Activated naive CD4-positive, alpha-beta T cell treated with anti-CD3 and anti-CD28 coated beads, Interleukin-2, amount 50 U/mL, for 72 hours (primary cell): ENCODE results near the gene PTPRH. TPM values are rescaled to one million over a fixed set of nuclear protein-coding genes. Genes with fewer than 3 reads are reported as not detected.
"Not testable (repeated sequence)": the region's sequence is repeated elsewhere in the genome, so short reads cannot be mapped to it uniquely, and the experiment has no call there.

Experiments
- ATAC-seq, 2 donors: fragments of 150-1000 bp; cut with Tn5 transposase; 2 replicates each; pipeline ENCODE4 v1.10.0; 2021; ENCODE audit warnings: mild to moderate bottlenecking in 2 of 2, moderate library complexity in 2 of 2
- DNase-seq, 2 donors: peaks; one replicate each; pipeline ENCODE4 v3.0.0; 2021 to 2022; ENCODE audit warnings: low spot score in 2 of 2
- H3K27ac Mint-ChIP-seq, 2 donors: one replicate each; pipeline ENCODE4 v1.8.0; 2022; ENCODE audit warnings: mild to moderate bottlenecking in 2 of 2, mixed read lengths in 2 of 2
- H3K36me3 Mint-ChIP-seq, 2 donors: one replicate each; pipeline ENCODE4 v1.8.0; 2022; ENCODE audit warnings: mixed read lengths in 2 of 2
- H3K9me3 Mint-ChIP-seq, 2 donors: one replicate each; pipeline ENCODE4 v1.8.0; 2022; ENCODE audit warnings: mixed read lengths in 2 of 2
- total RNA-seq, 2 donors: library from RNA; stranded (reverse); gene quantifications; one replicate each; pipeline ENCODE4 v1.2.3, GENCODE V29; 2022

PTPRH gene
- total RNA-seq, 2 donors from 2014 or later: 0.19 TPM; not detected in 1

GRCh38 chr19:55178781-55179599 lies 30.3 kb downstream of the PTPRH start:
- H3K9me3 Mint-ChIP-seq: no peaks in the 10 kb centered on the region
- ATAC-seq (peak; percentile 84 to 93), DNase-seq (peak; percentile 75 to 90)
- H3K27ac Mint-ChIP-seq: no peak overlapping the region
- H3K36me3 Mint-ChIP-seq: no peaks in the 10 kb centered on the region

- H3K27ac Mint-ChIP-seq: no peak overlapping the region
- no peaks in the 10 kb centered on the region for H3K9me3 Mint-ChIP-seq
- ATAC-seq (no peak), DNase-seq (no peak)
- H3K36me3 Mint-ChIP-seq: peaks cover 0 to 8% of the 10 kb centered on the region in 2 donors
These were observed 33.2 kb downstream of the PTPRH start for GRCh38 chr19:55176076-55176475.

- DNase-seq (no peak), ATAC-seq (no peak)
- no peak overlapping the region for H3K27ac Mint-ChIP-seq
- H3K9me3 Mint-ChIP-seq: no peaks in the 10 kb centered on the region
- peaks cover 0 to 8% of the 10 kb centered on the region in 2 donors for H3K36me3 Mint-ChIP-seq
These were observed 34.0 kb downstream of the PTPRH start for GRCh38 chr19:55175117-55175867.

- H3K36me3 Mint-ChIP-seq: peaks cover 0 to 8% of the 10 kb centered on the region in 2 donors
- DNase-seq (no peak), ATAC-seq (no peak)
- no peak overlapping the region for H3K27ac Mint-ChIP-seq
- no peaks in the 10 kb centered on the region for H3K9me3 Mint-ChIP-seq
These were observed 34.7 kb downstream of the PTPRH start for GRCh38 chr19:55174425-55175116.

GRCh38 chr19:55173714-55174409 lies 35.4 kb downstream of the PTPRH start:
- no peak overlapping the region for H3K27ac Mint-ChIP-seq
- ATAC-seq (peak; percentile 47 to 82), DNase-seq (peak in 1 of 2 donors; percentile 68)
- peaks cover 0 to 8% of the 10 kb centered on the region in 2 donors for H3K36me3 Mint-ChIP-seq
- H3K9me3 Mint-ChIP-seq: no peaks in the 10 kb centered on the region

GRCh38 chr19:55173186-55173713 lies 36.1 kb downstream of the PTPRH start:
- no peak for DNase-seq
- no peak for ATAC-seq
- Mint-ChIP-seq H3K36me3 (peaks cover 0 to 8% of the 10 kb centered on the region in 2 donors), H3K27ac (no peak overlapping the region), H3K9me3 (no peaks in the 10 kb centered on the region)

- H3K27ac Mint-ChIP-seq: no peak overlapping the region
- no peak for ATAC-seq
- peaks cover 0 to 8% of the 10 kb centered on the region in 2 donors for H3K36me3 Mint-ChIP-seq
- DNase-seq: no peak
- H3K9me3 Mint-ChIP-seq: no peaks in the 10 kb centered on the region
These were observed 36.6 kb downstream of the PTPRH start for GRCh38 chr19:55172741-55173140.

GRCh38 chr19:55172318-55172717 lies 37.0 kb downstream of the PTPRH start:
- not testable (repeated sequence) for DNase-seq, H3K36me3 Mint-ChIP-seq, H3K27ac Mint-ChIP-seq, ATAC-seq, H3K9me3 Mint-ChIP-seq

- H3K36me3 Mint-ChIP-seq: peaks cover 0 to 13% of the 10 kb centered on the region in 2 donors
- ATAC-seq (no peak), DNase-seq (no peak)
- H3K9me3 Mint-ChIP-seq: no peaks in the 10 kb centered on the region
- no peak overlapping the region for H3K27ac Mint-ChIP-seq
These were observed 37.9 kb downstream of the PTPRH start for GRCh38 chr19:55171440-55171839.

- H3K36me3 Mint-ChIP-seq: peaks cover 0 to 20% of the 10 kb centered on the region in 2 donors
- no peaks in the 10 kb centered on the region for H3K9me3 Mint-ChIP-seq
- no peak overlapping the region for H3K27ac Mint-ChIP-seq
- no peak for ATAC-seq
- no peak for DNase-seq
These were observed 40.2 kb downstream of the PTPRH start for GRCh38 chr19:55169136-55169535.

GRCh38 chr19:55166530-55167268 lies 42.6 kb downstream of the PTPRH start, which contains the start of gene DNAAF3:
DNAAF3 (minus strand) TSS chr19:55166613; CDS start chr19:55166413, 200 bp downstream.
- peak within 1 kb of the TSS in 1 of 2 donors; percentile 78 for H3K27ac Mint-ChIP-seq
- DNase-seq (peak in 1 of 2 donors; percentile 88), ATAC-seq (peak; percentile 91 to 97)
- peaks cover 0 to 17% of the 10 kb centered on the region in 2 donors for H3K36me3 Mint-ChIP-seq
- H3K9me3 Mint-ChIP-seq: no peaks in the 10 kb centered on the region

- Mint-ChIP-seq H3K27ac (no peak overlapping the region), H3K9me3 (no peaks in the 10 kb centered on the region), H3K36me3 (peaks cover 0 to 12% of the 10 kb centered on the region in 2 donors)
- ATAC-seq (peak; percentile 36 to 72), DNase-seq (peak in 1 of 2 donors; percentile 62)
These were observed 43.3 kb downstream of the PTPRH start for GRCh38 chr19:55165952-55166529.

- ATAC-seq (no peak), DNase-seq (no peak)
- H3K36me3 Mint-ChIP-seq: peaks cover 0 to 7% of the 10 kb centered on the region in 2 donors
- H3K27ac Mint-ChIP-seq: no peak overlapping the region
- H3K9me3 Mint-ChIP-seq: no peaks in the 10 kb centered on the region
These were observed 47.6 kb downstream of the PTPRH start for GRCh38 chr19:55161571-55162322.

- ATAC-seq (no peak), DNase-seq (no peak)
- Mint-ChIP-seq H3K9me3 (no peaks in the 10 kb centered on the region), H3K36me3 (peaks cover 0 to 13% of the 10 kb centered on the region in 2 donors), H3K27ac (no peak overlapping the region)
These were observed 48.3 kb downstream of the PTPRH start for GRCh38 chr19:55160986-55161365.
